ENCODE data around the gene MRPS17.
A peak's percentile ranks its signal among the peaks of the same experiment; 100 is the strongest.
"Not testable (repeated sequence)": the region's sequence is repeated elsewhere in the genome, so short reads cannot be mapped to it uniquely, and the experiment has no call there.

Gene MRPS17

GRCh38 chr7:55939514-55940123, 12.1 kb upstream of the MRPS17 start:
- H3K27ac ChIP-seq (ENCODE audit: low read length): no peak overlapping the region
- H3K4me3 ChIP-seq (ENCODE audit: low read length): no peak overlapping the region
- TF ChIP-seq, protein P1, sequence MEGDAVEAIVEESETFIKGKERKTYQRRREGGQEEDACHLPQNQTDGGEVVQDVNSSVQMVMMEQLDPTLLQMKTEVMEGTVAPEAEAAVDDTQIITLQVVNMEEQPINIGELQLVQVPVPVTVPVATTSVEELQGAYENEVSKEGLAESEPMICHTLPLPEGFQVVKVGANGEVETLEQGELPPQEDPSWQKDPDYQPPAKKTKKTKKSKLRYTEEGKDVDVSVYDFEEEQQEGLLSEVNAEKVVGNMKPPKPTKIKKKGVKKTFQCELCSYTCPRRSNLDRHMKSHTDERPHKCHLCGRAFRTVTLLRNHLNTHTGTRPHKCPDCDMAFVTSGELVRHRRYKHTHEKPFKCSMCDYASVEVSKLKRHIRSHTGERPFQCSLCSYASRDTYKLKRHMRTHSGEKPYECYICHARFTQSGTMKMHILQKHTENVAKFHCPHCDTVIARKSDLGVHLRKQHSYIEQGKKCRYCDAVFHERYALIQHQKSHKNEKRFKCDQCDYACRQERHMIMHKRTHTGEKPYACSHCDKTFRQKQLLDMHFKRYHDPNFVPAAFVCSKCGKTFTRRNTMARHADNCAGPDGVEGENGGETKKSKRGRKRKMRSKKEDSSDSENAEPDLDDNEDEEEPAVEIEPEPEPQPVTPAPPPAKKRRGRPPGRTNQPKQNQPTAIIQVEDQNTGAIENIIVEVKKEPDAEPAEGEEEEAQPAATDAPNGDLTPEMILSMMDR (IDR thresholded peaks at IDR 0.05; ENCODE audit: low read length): no peak
- TF ChIP-seq EZH2phosphoT487 (IDR thresholded peaks at IDR 0.05; ENCODE audit: low read length) (no peak), EZH2 (optimal IDR thresholded peaks at IDR 0.05; ENCODE audit: low read depth, low read length) (no peak)
- H3K9me3 ChIP-seq (replicated peaks; ENCODE audit: insufficient read depth, low read length): no peaks in the 10 kb centered on the region; the same call in 1 of the 2 replicates
- no peak overlapping the region for H2AFZ ChIP-seq (ENCODE audit: low read length)
- H3K4me2 ChIP-seq (ENCODE audit: low read depth, low read length): no peak overlapping the region
- no peaks in the 10 kb centered on the region for H3K36me3 ChIP-seq (replicated peaks; ENCODE audit: insufficient read depth, low read length)
- H3F3A ChIP-seq (ENCODE audit: insufficient read depth, low read length): no peaks in the 10 kb centered on the region
- H4K20me1 ChIP-seq (ENCODE audit: insufficient read depth, low read length): no peaks in the 10 kb centered on the region
- no peaks in the 10 kb centered on the region for H3K79me2 ChIP-seq (ENCODE audit: low read length)
- H3K4me1 ChIP-seq (ENCODE audit: low read length): no peaks in the 10 kb centered on the region
- H3K9ac ChIP-seq (ENCODE audit: low read length): no peak overlapping the region
- no peaks in the 10 kb centered on the region for H3K9me2 ChIP-seq (replicated peaks; ENCODE audit: insufficient read depth, low read length)
- DNase-seq: no peak
- no peaks in the 10 kb centered on the region for H3K27me3 ChIP-seq (replicated peaks; ENCODE audit: insufficient read depth, low read length)

DNA sequence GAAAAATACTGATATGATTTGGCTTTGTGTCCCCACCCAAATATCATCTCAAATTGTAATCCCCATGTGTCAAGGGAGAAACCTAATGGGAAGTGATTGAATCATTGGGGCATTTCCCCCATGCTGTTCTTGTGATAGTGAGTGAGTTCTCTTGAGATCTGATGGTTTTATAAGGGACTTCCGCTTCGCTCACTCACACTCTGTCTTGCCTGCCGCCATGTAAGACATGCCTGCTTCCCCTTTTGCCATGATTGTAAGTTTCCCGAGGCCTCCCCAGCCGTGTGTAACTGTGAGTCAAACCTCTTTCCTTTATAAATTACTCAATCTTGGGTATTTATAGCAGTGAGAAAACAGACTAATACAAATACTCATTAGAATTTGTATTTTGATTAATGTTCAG, 5.1 kb upstream of the MRPS17 start:
- Histone ChIP-seq H3F3A (ENCODE audit: insufficient read depth, low read length) (no peaks in the 10 kb centered on the region), H3K4me1 (ENCODE audit: low read length) (no peaks in the 10 kb centered on the region), H3K4me3 (ENCODE audit: low read length) (no peak overlapping the region), H3K9ac (ENCODE audit: low read length) (no peak overlapping the region), H3K36me3 (replicated peaks; ENCODE audit: insufficient read depth, low read length) (no peaks in the 10 kb centered on the region), H3K27me3 (replicated peaks; ENCODE audit: insufficient read depth, low read length) (no peaks in the 10 kb centered on the region), H2AFZ (ENCODE audit: low read length) (no peak overlapping the region), H3K79me2 (ENCODE audit: low read length) (no peaks in the 10 kb centered on the region), H3K9me3 (replicated peaks; ENCODE audit: insufficient read depth, low read length) (no peaks in the 10 kb centered on the region), H4K20me1 (ENCODE audit: insufficient read depth, low read length) (no peaks in the 10 kb centered on the region), H3K27ac (ENCODE audit: low read length) (no peak overlapping the region), H3K9me2 (replicated peaks; ENCODE audit: insufficient read depth, low read length) (no peaks in the 10 kb centered on the region), H3K4me2 (ENCODE audit: low read depth, low read length) (no peak overlapping the region)
- TF ChIP-seq EZH2 (optimal IDR thresholded peaks at IDR 0.05; ENCODE audit: low read depth, low read length): no peak
- TF ChIP-seq EZH2phosphoT487 (IDR thresholded peaks at IDR 0.05; ENCODE audit: low read length): no peak
- TF ChIP-seq, protein P1 (IDR thresholded peaks at IDR 0.05; ENCODE audit: low read length): no peak
- no peak for DNase-seq

DNA sequence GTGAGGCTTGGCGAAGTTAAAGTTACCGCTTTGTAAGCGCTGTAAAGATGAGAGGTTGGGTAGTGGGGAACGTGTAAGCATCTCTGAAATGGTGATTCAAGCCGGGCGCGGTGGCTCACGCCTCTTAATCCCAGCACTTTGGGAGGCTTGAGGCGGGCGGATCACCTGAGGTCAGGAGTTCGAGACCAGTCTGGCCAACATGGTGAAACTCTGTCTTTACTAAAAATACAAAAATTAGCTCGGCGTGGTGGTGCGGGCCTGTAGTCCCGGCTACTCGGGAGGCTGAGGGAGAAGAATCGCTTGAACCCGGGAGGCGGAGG, 635 bp downstream of the MRPS17 start:
- H3F3A ChIP-seq (ENCODE audit: insufficient read depth, low read length); DNase-seq; H3K9me3 ChIP-seq (replicated peaks; ENCODE audit: insufficient read depth, low read length); H3K27me3 ChIP-seq (replicated peaks; ENCODE audit: insufficient read depth, low read length); H3K4me1 ChIP-seq (ENCODE audit: low read length); H3K36me3 ChIP-seq (replicated peaks; ENCODE audit: insufficient read depth, low read length); H3K9me2 ChIP-seq (replicated peaks; ENCODE audit: insufficient read depth, low read length); H4K20me1 ChIP-seq (ENCODE audit: insufficient read depth, low read length): not testable (repeated sequence)
- Histone ChIP-seq H3K9ac (ENCODE audit: low read length) (peak overlapping the region; percentile 92), H3K4me3 (ENCODE audit: low read length) (peak overlapping the region; percentile 78), H3K4me2 (ENCODE audit: low read depth, low read length) (peak overlapping the region; percentile 53), H3K27ac (ENCODE audit: low read length) (peak overlapping the region; percentile 48; the same call in 1 of the 2 replicates), H3K79me2 (ENCODE audit: low read length) (peaks cover 19% of the 10 kb centered on the region), H2AFZ (ENCODE audit: low read length) (peak overlapping the region; percentile 92)

DNA sequence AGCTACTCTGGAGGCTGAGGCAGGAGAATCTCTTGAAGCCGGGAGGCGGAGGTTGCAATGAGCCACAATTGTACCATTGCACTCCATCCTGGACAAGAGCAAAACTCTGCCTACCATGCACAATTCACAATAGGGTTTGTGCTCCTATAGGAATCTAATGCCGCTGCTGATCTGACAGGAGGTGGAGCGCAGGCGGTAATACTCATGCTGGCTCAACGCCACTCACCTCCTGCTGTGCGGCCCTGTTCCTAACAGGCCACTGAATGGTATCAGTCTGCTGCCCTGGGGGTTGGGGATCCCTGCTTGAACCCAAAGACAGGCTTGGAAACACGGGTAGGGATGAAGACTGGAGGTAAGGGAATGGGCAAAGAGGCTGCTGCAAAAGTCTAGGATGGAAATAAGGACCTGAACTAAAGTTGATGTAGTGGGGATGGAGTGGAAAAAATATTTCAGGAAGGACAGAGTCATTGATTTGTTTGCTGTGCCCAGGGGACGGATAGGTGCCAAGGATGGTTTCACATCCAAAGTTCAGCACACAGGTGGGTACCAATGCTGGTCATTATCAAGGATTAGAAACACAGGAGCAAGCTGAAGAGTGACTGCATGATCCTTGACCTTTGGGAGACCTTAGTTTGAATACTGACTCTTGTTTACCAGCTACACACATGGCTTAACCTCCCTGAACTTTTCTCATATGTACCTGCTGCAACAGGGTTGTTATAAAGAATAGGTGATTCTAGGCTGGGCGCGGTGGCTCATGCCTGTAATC, 2.2 kb downstream of the MRPS17 start:
- no peak overlapping the region for H2AFZ ChIP-seq (ENCODE audit: low read length)
- no peaks in the 10 kb centered on the region for H3K9me2 ChIP-seq (replicated peaks; ENCODE audit: insufficient read depth, low read length)
- TF ChIP-seq EZH2phosphoT487 (IDR thresholded peaks at IDR 0.05; ENCODE audit: low read length) (no peak), EZH2 (optimal IDR thresholded peaks at IDR 0.05; ENCODE audit: low read depth, low read length) (no peak)
- TF ChIP-seq, protein P1 (IDR thresholded peaks at IDR 0.05; ENCODE audit: low read length): no peak

More for the DNA sequence above, 2.2 kb downstream of the MRPS17 start:
- Histone ChIP-seq H3F3A (ENCODE audit: insufficient read depth, low read length) (no peaks in the 10 kb centered on the region), H3K4me2 (ENCODE audit: low read depth, low read length) (no peak overlapping the region), H3K4me3 (ENCODE audit: low read length) (no peak overlapping the region), H3K4me1 (ENCODE audit: low read length) (no peaks in the 10 kb centered on the region), H4K20me1 (ENCODE audit: insufficient read depth, low read length) (no peaks in the 10 kb centered on the region), H3K9me3 (replicated peaks; ENCODE audit: insufficient read depth, low read length) (no peaks in the 10 kb centered on the region), H3K9ac (ENCODE audit: low read length) (no peak overlapping the region), H3K27me3 (replicated peaks; ENCODE audit: insufficient read depth, low read length) (no peaks in the 10 kb centered on the region), H3K79me2 (ENCODE audit: low read length) (peaks cover 19% of the 10 kb centered on the region), H3K36me3 (replicated peaks; ENCODE audit: insufficient read depth, low read length) (0 out of 2 replicates have a peak, but pooled peaks cover 3% of the 10 kb centered on the region), H3K27ac (ENCODE audit: low read length) (no peak overlapping the region)
- DNase-seq: no peak

Data from MM.1S (cell line).